ENCODE results near the gene FMN1. TPM values are rescaled to one million over a fixed set of nuclear protein-coding genes. Genes with fewer than 3 reads are reported as not detected.

The FMN1 gene
- total and polyA plus RNA-seq, 2 of the 8 experiments (the other 6 are each of a cell fraction or from before 2014, with no cell fraction given) = 0.27 to 3.7 TPM

DNA sequence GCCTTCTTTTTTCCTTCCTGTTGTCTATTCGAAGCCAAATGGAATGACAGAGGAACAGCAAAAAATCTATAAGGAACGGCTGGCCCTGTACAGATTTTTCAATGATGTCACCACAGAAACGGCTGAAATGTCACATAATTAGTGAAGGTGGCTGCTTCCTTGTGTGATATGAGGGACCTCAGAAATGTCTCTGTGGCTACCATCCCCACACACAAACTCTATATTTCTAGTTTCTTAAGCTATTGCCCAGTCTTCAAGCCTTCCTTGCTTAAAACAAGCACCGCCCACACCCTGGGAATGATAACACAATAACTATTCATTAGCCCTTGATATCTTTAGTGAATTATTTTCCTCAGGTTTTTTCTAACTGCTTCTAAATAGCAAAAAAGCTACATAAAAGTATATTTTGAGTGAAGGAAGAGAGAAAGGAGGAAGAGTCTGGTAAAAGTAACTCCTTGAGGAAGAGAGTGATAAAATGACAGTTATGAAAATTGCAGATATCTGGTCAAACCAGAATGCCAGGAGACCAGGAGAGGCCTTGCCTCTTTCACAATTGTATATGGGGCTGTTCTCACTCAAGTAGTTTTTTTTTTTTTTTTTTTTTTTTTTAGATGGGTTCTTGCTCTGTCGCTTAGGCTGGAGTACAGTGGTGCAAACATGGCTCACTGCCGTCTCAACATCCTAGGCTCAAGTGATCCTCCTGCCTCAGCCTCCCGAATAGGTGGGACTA, 38.7 kb downstream of the FMN1 start (continued):
- TF ChIP-seq, protein P1, sequence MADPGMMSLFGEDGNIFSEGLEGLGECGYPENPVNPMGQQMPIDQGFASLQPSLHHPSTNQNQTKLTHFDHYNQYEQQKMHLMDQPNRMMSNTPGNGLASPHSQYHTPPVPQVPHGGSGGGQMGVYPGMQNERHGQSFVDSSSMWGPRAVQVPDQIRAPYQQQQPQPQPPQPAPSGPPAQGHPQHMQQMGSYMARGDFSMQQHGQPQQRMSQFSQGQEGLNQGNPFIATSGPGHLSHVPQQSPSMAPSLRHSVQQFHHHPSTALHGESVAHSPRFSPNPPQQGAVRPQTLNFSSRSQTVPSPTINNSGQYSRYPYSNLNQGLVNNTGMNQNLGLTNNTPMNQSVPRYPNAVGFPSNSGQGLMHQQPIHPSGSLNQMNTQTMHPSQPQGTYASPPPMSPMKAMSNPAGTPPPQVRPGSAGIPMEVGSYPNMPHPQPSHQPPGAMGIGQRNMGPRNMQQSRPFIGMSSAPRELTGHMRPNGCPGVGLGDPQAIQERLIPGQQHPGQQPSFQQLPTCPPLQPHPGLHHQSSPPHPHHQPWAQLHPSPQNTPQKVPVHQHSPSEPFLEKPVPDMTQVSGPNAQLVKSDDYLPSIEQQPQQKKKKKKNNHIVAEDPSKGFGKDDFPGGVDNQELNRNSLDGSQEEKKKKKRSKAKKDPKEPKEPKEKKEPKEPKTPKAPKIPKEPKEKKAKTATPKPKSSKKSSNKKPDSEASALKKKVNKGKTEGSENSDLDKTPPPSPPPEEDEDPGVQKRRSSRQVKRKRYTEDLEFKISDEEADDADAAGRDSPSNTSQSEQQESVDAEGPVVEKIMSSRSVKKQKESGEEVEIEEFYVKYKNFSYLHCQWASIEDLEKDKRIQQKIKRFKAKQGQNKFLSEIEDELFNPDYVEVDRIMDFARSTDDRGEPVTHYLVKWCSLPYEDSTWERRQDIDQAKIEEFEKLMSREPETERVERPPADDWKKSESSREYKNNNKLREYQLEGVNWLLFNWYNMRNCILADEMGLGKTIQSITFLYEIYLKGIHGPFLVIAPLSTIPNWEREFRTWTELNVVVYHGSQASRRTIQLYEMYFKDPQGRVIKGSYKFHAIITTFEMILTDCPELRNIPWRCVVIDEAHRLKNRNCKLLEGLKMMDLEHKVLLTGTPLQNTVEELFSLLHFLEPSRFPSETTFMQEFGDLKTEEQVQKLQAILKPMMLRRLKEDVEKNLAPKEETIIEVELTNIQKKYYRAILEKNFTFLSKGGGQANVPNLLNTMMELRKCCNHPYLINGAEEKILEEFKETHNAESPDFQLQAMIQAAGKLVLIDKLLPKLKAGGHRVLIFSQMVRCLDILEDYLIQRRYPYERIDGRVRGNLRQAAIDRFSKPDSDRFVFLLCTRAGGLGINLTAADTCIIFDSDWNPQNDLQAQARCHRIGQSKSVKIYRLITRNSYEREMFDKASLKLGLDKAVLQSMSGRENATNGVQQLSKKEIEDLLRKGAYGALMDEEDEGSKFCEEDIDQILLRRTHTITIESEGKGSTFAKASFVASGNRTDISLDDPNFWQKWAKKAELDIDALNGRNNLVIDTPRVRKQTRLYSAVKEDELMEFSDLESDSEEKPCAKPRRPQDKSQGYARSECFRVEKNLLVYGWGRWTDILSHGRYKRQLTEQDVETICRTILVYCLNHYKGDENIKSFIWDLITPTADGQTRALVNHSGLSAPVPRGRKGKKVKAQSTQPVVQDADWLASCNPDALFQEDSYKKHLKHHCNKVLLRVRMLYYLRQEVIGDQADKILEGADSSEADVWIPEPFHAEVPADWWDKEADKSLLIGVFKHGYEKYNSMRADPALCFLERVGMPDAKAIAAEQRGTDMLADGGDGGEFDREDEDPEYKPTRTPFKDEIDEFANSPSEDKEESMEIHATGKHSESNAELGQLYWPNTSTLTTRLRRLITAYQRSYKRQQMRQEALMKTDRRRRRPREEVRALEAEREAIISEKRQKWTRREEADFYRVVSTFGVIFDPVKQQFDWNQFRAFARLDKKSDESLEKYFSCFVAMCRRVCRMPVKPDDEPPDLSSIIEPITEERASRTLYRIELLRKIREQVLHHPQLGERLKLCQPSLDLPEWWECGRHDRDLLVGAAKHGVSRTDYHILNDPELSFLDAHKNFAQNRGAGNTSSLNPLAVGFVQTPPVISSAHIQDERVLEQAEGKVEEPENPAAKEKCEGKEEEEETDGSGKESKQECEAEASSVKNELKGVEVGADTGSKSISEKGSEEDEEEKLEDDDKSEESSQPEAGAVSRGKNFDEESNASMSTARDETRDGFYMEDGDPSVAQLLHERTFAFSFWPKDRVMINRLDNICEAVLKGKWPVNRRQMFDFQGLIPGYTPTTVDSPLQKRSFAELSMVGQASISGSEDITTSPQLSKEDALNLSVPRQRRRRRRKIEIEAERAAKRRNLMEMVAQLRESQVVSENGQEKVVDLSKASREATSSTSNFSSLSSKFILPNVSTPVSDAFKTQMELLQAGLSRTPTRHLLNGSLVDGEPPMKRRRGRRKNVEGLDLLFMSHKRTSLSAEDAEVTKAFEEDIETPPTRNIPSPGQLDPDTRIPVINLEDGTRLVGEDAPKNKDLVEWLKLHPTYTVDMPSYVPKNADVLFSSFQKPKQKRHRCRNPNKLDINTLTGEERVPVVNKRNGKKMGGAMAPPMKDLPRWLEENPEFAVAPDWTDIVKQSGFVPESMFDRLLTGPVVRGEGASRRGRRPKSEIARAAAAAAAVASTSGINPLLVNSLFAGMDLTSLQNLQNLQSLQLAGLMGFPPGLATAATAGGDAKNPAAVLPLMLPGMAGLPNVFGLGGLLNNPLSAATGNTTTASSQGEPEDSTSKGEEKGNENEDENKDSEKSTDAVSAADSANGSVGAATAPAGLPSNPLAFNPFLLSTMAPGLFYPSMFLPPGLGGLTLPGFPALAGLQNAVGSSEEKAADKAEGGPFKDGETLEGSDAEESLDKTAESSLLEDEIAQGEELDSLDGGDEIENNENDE (IDR thresholded peaks at IDR 0.05; ENCODE audit: insufficient replicate concordance, low read length) = no peak
- TF ChIP-seq JUN (IDR thresholded peaks at IDR 0.05; ENCODE audit: low read depth, low read length) = no peak
- no peak for TF ChIP-seq HDAC2 (IDR thresholded peaks at IDR 0.05; ENCODE audit: borderline replicate concordance in 1 of 2, low read depth in 2 of 2, low read length in 2 of 2)
- no peak for TF ChIP-seq POU5F1 (IDR thresholded peaks at IDR 0.05; ENCODE audit: low read depth, low read length)
- TF ChIP-seq BACH1 (IDR thresholded peaks at IDR 0.05; ENCODE audit: low read length) = no peak
- TF ChIP-seq ZNF274 (IDR thresholded peaks at IDR 0.05; ENCODE audit: borderline replicate concordance, extremely low read depth, low read length) = no peak
- no peak for TF ChIP-seq RXRA (IDR thresholded peaks at IDR 0.05; ENCODE audit: insufficient read depth, low read depth, low read length)
- no peak for TF ChIP-seq CBX5 (IDR thresholded peaks at IDR 0.05; ENCODE audit: low read depth, low read length)
